GM12874 (cell line): ENCODE data around the gene BCKDK.

Source experiments
- TF ChIP-seq, protein P1 (sequence below): IDR thresholded peaks from 2 replicates; pipeline ENCODE4 v1.5.1; 2011; ENCODE audit warnings: low read depth, mild to moderate bottlenecking, control low read depth, low read length, moderate library complexity; ENCODE audit not compliant: insufficient read depth

Gene BCKDK

DNA sequence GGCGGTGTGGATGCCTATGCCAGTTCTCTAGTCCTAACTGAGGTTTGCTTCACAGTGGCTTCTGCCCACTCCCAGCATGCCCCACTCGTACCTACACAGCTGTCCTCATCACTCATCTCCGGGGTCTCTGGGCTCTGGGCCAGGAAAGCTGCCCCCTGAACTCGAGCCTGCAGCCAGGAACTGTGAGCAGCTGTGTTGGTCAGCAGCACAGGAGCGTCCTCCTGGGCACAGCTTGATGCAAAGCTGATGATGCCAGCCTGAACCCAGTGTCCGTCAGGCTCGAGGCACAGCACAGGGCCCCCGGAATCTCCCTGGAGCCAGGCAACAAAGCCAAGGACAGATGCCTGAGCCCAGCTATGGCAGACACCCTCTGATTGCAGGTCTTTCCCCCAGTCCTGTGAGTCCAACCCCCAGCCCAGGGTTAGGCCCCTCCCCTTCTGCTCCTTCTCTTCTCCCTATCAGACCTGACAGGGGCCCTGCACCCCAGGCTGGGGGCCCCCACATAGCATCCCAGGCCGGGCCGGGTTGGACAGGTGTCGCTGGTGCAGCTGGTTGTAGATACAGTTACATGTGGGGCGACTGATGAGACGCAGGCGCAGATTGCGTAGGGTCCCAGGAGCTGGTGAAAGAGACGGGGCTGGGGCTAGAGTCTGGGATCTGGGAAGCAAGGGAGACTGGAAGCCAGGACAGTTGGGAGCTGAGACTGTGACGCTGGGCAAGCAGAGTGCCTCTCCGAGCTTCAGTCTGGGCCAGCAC, 22.1 kb upstream of the BCKDK start:
- TF ChIP-seq, protein P1, sequence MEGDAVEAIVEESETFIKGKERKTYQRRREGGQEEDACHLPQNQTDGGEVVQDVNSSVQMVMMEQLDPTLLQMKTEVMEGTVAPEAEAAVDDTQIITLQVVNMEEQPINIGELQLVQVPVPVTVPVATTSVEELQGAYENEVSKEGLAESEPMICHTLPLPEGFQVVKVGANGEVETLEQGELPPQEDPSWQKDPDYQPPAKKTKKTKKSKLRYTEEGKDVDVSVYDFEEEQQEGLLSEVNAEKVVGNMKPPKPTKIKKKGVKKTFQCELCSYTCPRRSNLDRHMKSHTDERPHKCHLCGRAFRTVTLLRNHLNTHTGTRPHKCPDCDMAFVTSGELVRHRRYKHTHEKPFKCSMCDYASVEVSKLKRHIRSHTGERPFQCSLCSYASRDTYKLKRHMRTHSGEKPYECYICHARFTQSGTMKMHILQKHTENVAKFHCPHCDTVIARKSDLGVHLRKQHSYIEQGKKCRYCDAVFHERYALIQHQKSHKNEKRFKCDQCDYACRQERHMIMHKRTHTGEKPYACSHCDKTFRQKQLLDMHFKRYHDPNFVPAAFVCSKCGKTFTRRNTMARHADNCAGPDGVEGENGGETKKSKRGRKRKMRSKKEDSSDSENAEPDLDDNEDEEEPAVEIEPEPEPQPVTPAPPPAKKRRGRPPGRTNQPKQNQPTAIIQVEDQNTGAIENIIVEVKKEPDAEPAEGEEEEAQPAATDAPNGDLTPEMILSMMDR: no peak

DNA sequence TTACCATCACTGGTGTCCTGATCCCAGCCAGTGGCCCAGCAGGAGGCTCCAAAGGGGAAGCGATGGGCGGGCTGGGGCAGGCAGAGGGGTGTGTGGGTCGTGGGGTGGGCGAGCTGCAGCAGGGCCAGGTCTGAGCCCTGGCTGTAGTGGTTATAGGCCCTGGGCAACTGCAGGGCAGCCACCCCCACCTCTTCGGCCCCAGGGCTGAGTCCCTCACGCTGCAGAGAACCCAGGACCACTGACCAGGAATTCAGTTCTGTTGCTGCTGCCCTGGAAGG, 21.6 kb upstream of the BCKDK start:
- TF ChIP-seq, protein P1: no peak

GRCh38 chr16:31087481-31087880, 20.7 kb upstream of the BCKDK start:
- TF ChIP-seq, protein P1: no peak

- TF ChIP-seq, protein P1: no peak
Observed at GRCh38 chr16:31087971-31088370, 20.2 kb upstream of the BCKDK start.

DNA sequence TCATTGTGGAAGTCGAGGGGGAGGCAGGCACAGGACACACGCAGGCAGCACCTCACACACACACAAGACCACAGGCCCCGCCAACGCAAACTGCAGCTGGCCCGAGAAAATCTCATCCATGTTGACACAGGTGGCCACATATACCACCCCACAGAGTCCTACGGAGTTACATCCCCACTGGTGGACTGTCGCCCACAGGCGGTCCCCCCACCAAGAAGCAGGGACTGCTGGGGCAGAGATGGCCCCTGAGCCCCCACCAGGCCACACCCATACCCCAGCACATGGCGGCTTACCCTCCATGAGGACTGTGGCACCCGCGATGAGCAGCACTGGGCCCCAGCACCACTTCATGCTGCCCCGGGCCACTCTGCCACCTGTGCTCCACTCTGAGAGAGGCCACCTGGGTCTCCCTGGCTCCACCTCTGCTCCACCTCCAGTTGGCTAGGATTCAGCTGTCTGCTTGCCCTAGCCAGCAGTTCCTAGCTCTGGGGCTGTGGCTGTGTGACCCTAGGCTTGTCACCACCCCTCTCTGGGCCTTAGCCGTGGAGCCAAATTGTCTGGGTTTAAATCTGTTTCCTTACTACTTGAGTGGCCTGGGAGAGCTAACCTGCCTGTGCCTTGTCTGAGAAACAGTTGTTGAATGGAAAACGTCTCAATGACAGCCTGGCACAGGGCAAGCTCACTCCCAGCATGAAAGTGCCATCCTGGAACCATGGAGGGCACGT, 19.6 kb upstream of the BCKDK start, which contains the start of gene PRSS53:
TSS of gene PRSS53 (minus strand) at position 485 of the 725 bp plus-strand sequence. CDS start at position 351, 134 bp downstream.
- TF ChIP-seq, protein P1: no peak

- TF ChIP-seq, protein P1: no peak
Observed at GRCh38 chr16:31089199-31089598, 19.0 kb upstream of the BCKDK start.

DNA sequence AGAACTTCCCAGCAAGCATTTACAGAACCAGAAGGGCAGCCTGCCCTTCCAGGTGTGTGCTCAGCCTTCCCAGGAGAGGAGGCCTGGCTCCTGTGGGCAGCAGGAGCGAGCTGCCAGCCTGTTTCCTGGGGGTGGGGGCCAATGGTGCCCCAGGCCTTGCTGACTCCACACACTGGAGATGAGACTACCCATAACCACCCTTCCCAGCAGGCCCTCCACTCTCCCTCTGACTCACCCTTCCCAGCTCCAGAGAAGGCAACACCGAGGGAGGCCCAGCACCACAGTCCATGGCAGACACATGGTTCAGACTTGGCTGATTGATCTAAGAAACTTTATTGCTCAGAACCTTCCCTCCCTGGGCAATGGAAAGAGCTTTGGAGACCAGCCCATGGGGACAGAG, 17.6 kb upstream of the BCKDK start:
- TF ChIP-seq, protein P1: no peak
